Smooth muscle cell of trachea (primary cell): Measurements from ENCODE around the gene CD7. TPM values are rescaled to one million over a fixed set of nuclear protein-coding genes. Genes with fewer than 3 reads are reported as not detected.

Experiments used
- total RNA-seq: library from RNA; depleted of rRNA; stranded (reverse); fragments of >200 nt; gene quantifications from 2 replicates; pipeline ENCODE4 v1.2.1, GENCODE V29; 2014

CD7 gene
- 0.66 and 1.3 TPM in 2 replicates for total RNA-seq

GRCh38 chr17:82317394-82318168 lies at the start of gene CD7:
Gene CD7 (minus strand): TSS chr17:82317608. CDS start chr17:82317495, 113 bp downstream.

GRCh38 chr17:82358465-82359350 lies 41.3 kb upstream of the CD7 start, which contains the start of gene TEX19:
Gene TEX19 (plus strand): TSS chr17:82359247. CDS start chr17:82362151, 2,904 bp downstream.

GRCh38 chr17:82333279-82334171 lies 16.1 kb upstream of the CD7 start, which contains the start of gene SECTM1:
Gene SECTM1 (minus strand): TSS chr17:82333766. CDS start chr17:82327240, 6,526 bp downstream.

GRCh38 chr17:82273327-82274133 lies 43.9 kb downstream of the CD7 start, which contains the start of gene CSNK1D:
Gene CSNK1D (minus strand): TSS chr17:82273700. CDS start chr17:82273381, 319 bp downstream.

Other genes starting within 250 kb of the CD7 start
- gene FASN, start 219.4 kb downstream of the CD7 start, total RNA-seq: 153 and 279 TPM in 2 replicates
- gene CCDC57, start 104.8 kb downstream of the CD7 start, total RNA-seq: 12.6 and 16.0 TPM in 2 replicates
- 80.3 and 222 TPM in 2 replicates for gene SLC16A3, start 88.6 kb downstream of the CD7 start, total RNA-seq
- gene CSNK1D, start 43.9 kb downstream of the CD7 start, total RNA-seq: 60.9 and 70.6 TPM in 2 replicates
- gene SECTM1, start 16.2 kb upstream of the CD7 start, total RNA-seq: 39.7 and 198 TPM in 2 replicates
- gene TEX19, start 41.6 kb upstream of the CD7 start, total RNA-seq: not detected in 2 replicates
- gene UTS2R, start 54.2 kb upstream of the CD7 start, total RNA-seq: 0.15 TPM in 1 of 2 replicates, not detected in the other
- 13.2 and 16.9 TPM in 2 replicates for gene HEXD, start 100.7 kb upstream of the CD7 start, total RNA-seq
- 36.2 and 64.2 TPM in 2 replicates for gene OGFOD3, start 101.0 kb upstream of the CD7 start, total RNA-seq
- gene CYBC1, start 133.1 kb upstream of the CD7 start, total RNA-seq: 87.3 and 108 TPM in 2 replicates
- 33.1 and 39.1 TPM in 2 replicates for gene NARF, start 141.1 kb upstream of the CD7 start, total RNA-seq
- 24.4 and 46.1 TPM in 2 replicates for gene FOXK2, start 202.1 kb upstream of the CD7 start, total RNA-seq